GM12872 (cell line): Measurements from ENCODE around the gene GLYR1.

Experiments
- TF ChIP-seq, protein P1 (sequence below): IDR thresholded peaks from 3 replicates; pipeline ENCODE4 v1.5.1; 2011; ENCODE audit warnings: low read depth, mild to moderate bottlenecking, low read length, moderate library complexity; ENCODE audit not compliant: insufficient read depth

GLYR1 gene

GRCh38 chr16:4760221-4760910 lies 86.7 kb downstream of the GLYR1 start:
- TF ChIP-seq, protein P1, sequence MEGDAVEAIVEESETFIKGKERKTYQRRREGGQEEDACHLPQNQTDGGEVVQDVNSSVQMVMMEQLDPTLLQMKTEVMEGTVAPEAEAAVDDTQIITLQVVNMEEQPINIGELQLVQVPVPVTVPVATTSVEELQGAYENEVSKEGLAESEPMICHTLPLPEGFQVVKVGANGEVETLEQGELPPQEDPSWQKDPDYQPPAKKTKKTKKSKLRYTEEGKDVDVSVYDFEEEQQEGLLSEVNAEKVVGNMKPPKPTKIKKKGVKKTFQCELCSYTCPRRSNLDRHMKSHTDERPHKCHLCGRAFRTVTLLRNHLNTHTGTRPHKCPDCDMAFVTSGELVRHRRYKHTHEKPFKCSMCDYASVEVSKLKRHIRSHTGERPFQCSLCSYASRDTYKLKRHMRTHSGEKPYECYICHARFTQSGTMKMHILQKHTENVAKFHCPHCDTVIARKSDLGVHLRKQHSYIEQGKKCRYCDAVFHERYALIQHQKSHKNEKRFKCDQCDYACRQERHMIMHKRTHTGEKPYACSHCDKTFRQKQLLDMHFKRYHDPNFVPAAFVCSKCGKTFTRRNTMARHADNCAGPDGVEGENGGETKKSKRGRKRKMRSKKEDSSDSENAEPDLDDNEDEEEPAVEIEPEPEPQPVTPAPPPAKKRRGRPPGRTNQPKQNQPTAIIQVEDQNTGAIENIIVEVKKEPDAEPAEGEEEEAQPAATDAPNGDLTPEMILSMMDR, result 0 out of 3 replicates have a peak, but pooled peaks have one; percentile 10

- TF ChIP-seq, protein P1, result no peak
Measured at GRCh38 chr16:4755687-4756086, 91.4 kb downstream of the GLYR1 start.

DNA sequence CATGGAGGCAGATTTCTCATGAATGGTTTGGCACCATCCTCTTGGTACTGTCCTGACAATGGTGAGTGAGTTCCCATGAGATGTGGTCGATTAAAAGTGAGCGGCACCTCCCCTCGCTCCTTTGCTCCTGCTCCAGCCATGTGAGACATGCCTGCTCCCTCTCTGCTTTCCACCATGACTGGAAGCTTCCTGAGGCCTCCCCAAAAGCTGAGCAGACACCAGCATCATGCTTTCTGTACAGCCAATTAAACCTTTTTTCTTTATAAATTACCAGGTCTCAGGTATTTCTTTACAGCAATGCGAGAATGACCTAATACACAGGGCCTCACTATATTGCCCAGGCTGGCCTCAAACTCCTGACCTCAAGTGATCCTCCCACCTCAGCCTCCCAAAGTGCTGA lies 92.2 kb downstream of the GLYR1 start:
- TF ChIP-seq, protein P1, result no peak

GRCh38 chr16:4753227-4753626 lies 93.9 kb downstream of the GLYR1 start:
- TF ChIP-seq, protein P1, result no peak
